Fibroblast of lung (primary cell): ENCODE data around the gene SPOCK1.

Source experiments
- EZH2 ChIP-seq: IDR thresholded peaks from 2 replicates; pipeline ENCODE4 v1.5.1; 2012; ENCODE audit warnings: low read length, control low read depth, mild to moderate bottlenecking; ENCODE audit errors: missing control alignments
- TF ChIP-seq, protein P1 (sequence below), 2 donors: IDR thresholded peaks in 1 of 2; conservative IDR thresholded peaks in 1 of 2; 1 replicate in 1 of 2; 2 replicates in 1 of 2; pipeline ENCODE4 v1.5.1; 2011 to 2012; ENCODE audit warnings: low read length in 2 of 2, control low read depth in 1 of 2, inconsistent platforms in 1 of 2, low read depth in 1 of 2, mild to moderate bottlenecking in 1 of 2

- TF ChIP-seq EZH2 = no peak
- TF ChIP-seq, protein P1, sequence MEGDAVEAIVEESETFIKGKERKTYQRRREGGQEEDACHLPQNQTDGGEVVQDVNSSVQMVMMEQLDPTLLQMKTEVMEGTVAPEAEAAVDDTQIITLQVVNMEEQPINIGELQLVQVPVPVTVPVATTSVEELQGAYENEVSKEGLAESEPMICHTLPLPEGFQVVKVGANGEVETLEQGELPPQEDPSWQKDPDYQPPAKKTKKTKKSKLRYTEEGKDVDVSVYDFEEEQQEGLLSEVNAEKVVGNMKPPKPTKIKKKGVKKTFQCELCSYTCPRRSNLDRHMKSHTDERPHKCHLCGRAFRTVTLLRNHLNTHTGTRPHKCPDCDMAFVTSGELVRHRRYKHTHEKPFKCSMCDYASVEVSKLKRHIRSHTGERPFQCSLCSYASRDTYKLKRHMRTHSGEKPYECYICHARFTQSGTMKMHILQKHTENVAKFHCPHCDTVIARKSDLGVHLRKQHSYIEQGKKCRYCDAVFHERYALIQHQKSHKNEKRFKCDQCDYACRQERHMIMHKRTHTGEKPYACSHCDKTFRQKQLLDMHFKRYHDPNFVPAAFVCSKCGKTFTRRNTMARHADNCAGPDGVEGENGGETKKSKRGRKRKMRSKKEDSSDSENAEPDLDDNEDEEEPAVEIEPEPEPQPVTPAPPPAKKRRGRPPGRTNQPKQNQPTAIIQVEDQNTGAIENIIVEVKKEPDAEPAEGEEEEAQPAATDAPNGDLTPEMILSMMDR (conservative IDR thresholded peaks at IDR 0.05 in 1 of 2, IDR thresholded peaks at IDR 0.05 in 1 of 2; ENCODE audit: low read depth in 1 of 2, low read length in 2 of 2) = no peak
Measured at GRCh38 chr5:137372773-137373160, 126.4 kb downstream of the SPOCK1 start.
